SK-N-SH (cell line): ENCODE data around the gene KLHDC7B. TPM values are rescaled to one million over a fixed set of nuclear protein-coding genes. Genes with fewer than 3 reads are reported as not detected.

Source experiments
- CTCF ChIA-PET: fragments of 300-600, 350-600 bp; formaldehyde crosslinking; extraction: SDS; loops from one replicate; lab custom pipeline; 2021; lab: Yijun Ruan, JAX
- POLR2A ChIA-PET: fragments of 350-600 bp; sonication (Branson Sonifier 250); formaldehyde crosslinking; extraction: SDS; loops from one replicate; lab custom pipeline; 2020; ENCODE audit warnings: antibody characterized with exemption, inconsistent platforms; lab: Yijun Ruan, JAX
- DNase-seq: peaks from one replicate; pipeline ENCODE4 v3.0.0; 2012
- H2AFZ ChIP-seq: fragments of 200-600 bp; sonication (generic); 2 replicates; pipeline ENCODE4 v1.8.1; 2016; ENCODE audit warnings: antibody characterized with exemption, mild to moderate bottlenecking, low read depth
- H3F3A ChIP-seq: fragments of 200-600 bp; sonication (generic); replicated peaks from 2 replicates; pipeline ENCODE3; 2016; ENCODE audit warnings: antibody characterized with exemption, mild to moderate bottlenecking; ENCODE audit not compliant: insufficient read depth
- H3K27ac ChIP-seq, 2 experiments: fragments of 200-500 bp in 1 of 2; fragments of 200-600 bp in 1 of 2; sonication (Bioruptor generic) in 1 of 2; sonication (generic), shearing (Covaris generic) in 1 of 2; 2 replicates each; pipeline versions ENCODE4 v1.5.1 to v1.6.1; 2014 to 2016; ENCODE audit warnings: low read depth in 2 of 2, inconsistent platforms in 1 of 2, low read length in 1 of 2, mild to moderate bottlenecking in 1 of 2, mixed read lengths in 1 of 2
- H3K27me3 ChIP-seq: fragments of 200-600 bp; sonication (generic), shearing (Covaris generic); 2 replicates; pipeline ENCODE4 v1.6.1; 2016; ENCODE audit warnings: mixed run types; ENCODE audit not compliant: insufficient read depth
- H3K36me3 ChIP-seq, 2 experiments: fragments of 200-500 bp in 1 of 2; fragments of 200-600 bp in 1 of 2; sonication (Bioruptor generic) in 1 of 2; sonication (generic) in 1 of 2; replicated peaks in 1 of 2; 2 replicates each; pipeline versions ENCODE3 to v1.5.1; 2014 to 2016; ENCODE audit warnings: low read length in 1 of 2, mild to moderate bottlenecking in 1 of 2; ENCODE audit not compliant: insufficient read depth in 2 of 2, control insufficient read depth in 1 of 2
- H3K4me1 ChIP-seq, 2 experiments: fragments of 200-500 bp in 1 of 2; fragments of 200-600 bp in 1 of 2; sonication (Bioruptor generic) in 1 of 2; sonication (generic), shearing (Covaris generic) in 1 of 2; 2 replicates each; pipeline versions ENCODE4 v1.5.1 to v1.6.1; 2014 to 2016; ENCODE audit warnings: low read depth in 1 of 2, low read length in 1 of 2, mixed run types in 1 of 2; ENCODE audit not compliant: insufficient read depth in 2 of 2, control insufficient read depth in 1 of 2
- H3K4me2 ChIP-seq: fragments of 200-600 bp; sonication (generic), shearing (Covaris generic); 2 replicates; pipeline ENCODE4 v1.6.1; 2017; ENCODE audit warnings: mixed run types
- H3K4me3 ChIP-seq, 2 experiments: fragments of 200-500 bp in 1 of 2; fragments of 200-600 bp in 1 of 2; sonication (Bioruptor generic) in 1 of 2; sonication (generic), shearing (Covaris generic) in 1 of 2; 2 replicates each; pipeline versions ENCODE4 v1.5.1 to v1.8.1; 2014 to 2016; ENCODE audit warnings: low read depth in 2 of 2, inconsistent platforms in 1 of 2, low read length in 1 of 2, mild to moderate bottlenecking in 1 of 2, mixed read lengths in 1 of 2, moderate library complexity in 1 of 2
- H3K79me2 ChIP-seq: fragments of 200-600 bp; sonication (generic); 2 replicates; pipeline ENCODE4 v1.8.1; 2017; ENCODE audit warnings: mild to moderate bottlenecking; ENCODE audit not compliant: insufficient read depth
- H3K9ac ChIP-seq: fragments of 200-600 bp; sonication (generic); 2 replicates; pipeline ENCODE4 v1.6.1; 2017; ENCODE audit warnings: mixed run types
- H3K9me2 ChIP-seq: fragments of 200-600 bp; sonication (generic); 2 replicates; pipeline ENCODE4 v1.6.1; 2017; ENCODE audit warnings: mixed run types
- H3K9me3 ChIP-seq: fragments of 200-600 bp; sonication (generic); 2 replicates; pipeline ENCODE4 v1.6.1; 2017; ENCODE audit warnings: mixed run types, mild to moderate bottlenecking, moderate library complexity
- H4K20me1 ChIP-seq: fragments of 200-600 bp; sonication (generic); 2 replicates; pipeline ENCODE4 v1.6.1; 2017; ENCODE audit warnings: mild to moderate bottlenecking, mixed run types; ENCODE audit not compliant: insufficient read depth
- CHD2 ChIP-seq: fragments of 150-350 bp; IDR thresholded peaks from 2 replicates; pipeline ENCODE4 v1.6.1; 2018; ENCODE audit warnings: low read length; ENCODE audit not compliant: partially characterized antibody
- EZH2phosphoT487 ChIP-seq: fragments of 200-600 bp; sonication (generic); IDR thresholded peaks from 2 replicates; pipeline ENCODE4 v1.6.1; 2017; ENCODE audit warnings: low read depth, mixed run types, mild to moderate bottlenecking, antibody characterized with exemption, moderate library complexity, borderline replicate concordance
- FOSL2 ChIP-seq: IDR thresholded peaks from 2 replicates; pipeline ENCODE4 v1.4.0; 2012; ENCODE audit warnings: low read depth, mild to moderate bottlenecking, moderate library complexity, borderline replicate concordance
- FOXJ3 ChIP-seq: sonication (generic); formaldehyde crosslinking; IDR thresholded peaks from 2 replicates; pipeline ENCODE4 v1.5.1; 2020; ENCODE audit warnings: mild to moderate bottlenecking, missing genetic modification reagents
- GABPA ChIP-seq: IDR thresholded peaks from 2 replicates; pipeline ENCODE4 v1.4.0; 2012; ENCODE audit warnings: low read depth, mild to moderate bottlenecking
- JUND ChIP-seq: IDR thresholded peaks from 2 replicates; pipeline ENCODE4 v1.4.0; 2012
- MXI1 ChIP-seq: IDR thresholded peaks from 2 replicates; pipeline ENCODE4 v1.6.1; 2012; ENCODE audit warnings: mild to moderate bottlenecking, low read depth, low read length, improper control_type of control experiment
- NFIC ChIP-seq: IDR thresholded peaks from 2 replicates; pipeline ENCODE4 v1.4.0; 2012; ENCODE audit warnings: borderline replicate concordance
- PBX3 ChIP-seq: IDR thresholded peaks from 2 replicates; pipeline ENCODE4; 2012
- RCOR1 ChIP-seq: fragments of 150-350 bp; IDR thresholded peaks from 2 replicates; pipeline ENCODE4 v1.6.1; 2017; ENCODE audit warnings: antibody characterized with exemption, low read length
- RFX5 ChIP-seq: IDR thresholded peaks from 2 replicates; pipeline ENCODE4 v1.6.1; 2012; ENCODE audit warnings: mild to moderate bottlenecking, improper control_type of control experiment, low read length
- SMC3 ChIP-seq: IDR thresholded peaks from 2 replicates; pipeline ENCODE4 v1.6.1; 2012; ENCODE audit warnings: low read depth, low read length, improper control_type of control experiment
- TAF1 ChIP-seq: IDR thresholded peaks from 2 replicates; pipeline ENCODE4 v1.6.1; 2012; ENCODE audit warnings: low read depth, mild to moderate bottlenecking, low read length, moderate library complexity, borderline replicate concordance
- TCF12 ChIP-seq: IDR thresholded peaks from 2 replicates; pipeline ENCODE4 v1.4.0; 2012
- TEAD4 ChIP-seq: IDR thresholded peaks from 2 replicates; pipeline ENCODE4 v1.4.0; 2012; ENCODE audit warnings: mild to moderate bottlenecking, borderline replicate concordance; ENCODE audit not compliant: insufficient read depth
- USF1 ChIP-seq: IDR thresholded peaks from 2 replicates; pipeline ENCODE4 v1.4.0; 2012; ENCODE audit warnings: low read depth, borderline replicate concordance
- WGBS: methylation state at CpG from one replicate; pipeline ENCODE4 v1.1.6; 2017; ENCODE audit warnings: low lambda C conversion rate; 5-methylcytosine and 5-hydroxymethylcytosine counted together
- polyA plus RNA-seq, 3 experiments: library from polyadenylated mRNA; depleted of rRNA; stranded (reverse); fragments of >200 nt; gene quantifications; 2 replicates each; pipeline ENCODE4 v1.2.3, GENCODE V29; 2012
- TF ChIP-seq, protein P1 (sequence below): fragments of 200-600 bp; sonication (generic); IDR thresholded peaks from 2 replicates; pipeline ENCODE4 v1.6.1; 2017; ENCODE audit warnings: antibody characterized with exemption, mild to moderate bottlenecking, moderate library complexity
- TF ChIP-seq, protein P2 (sequence below): fragments of 150-350 bp; IDR thresholded peaks from 2 replicates; pipeline ENCODE4 v1.6.1; 2016; ENCODE audit warnings: mild to moderate bottlenecking, low read depth, low read length
- TF ChIP-seq, protein P3 (sequence below): IDR thresholded peaks from 2 replicates; pipeline ENCODE4 v1.4.0; 2012; ENCODE audit warnings: low read depth
- TF ChIP-seq, protein P4 (sequence below): fragments of 150-350 bp; IDR thresholded peaks from 2 replicates; pipeline ENCODE4 v1.6.1; 2017; ENCODE audit warnings: antibody characterized with exemption, low read length, low read depth, borderline replicate concordance

The KLHDC7B gene
- polyA plus RNA-seq, 1 of the 3 experiments (the other 2 are of a cell fraction) = 0.07 TPM

GRCh38 chr22:50529897-50530579 is 15.7 kb upstream of the KLHDC7B start, which contains the start of gene TYMP:
TYMP (minus strand) TSS chr22:50530012; CDS start chr22:50529709, 303 bp downstream.
- POLR2A ChIA-PET = no interaction called here
- H3K4me2 ChIP-seq = peak within 1 kb of the TSS; percentile 92; the same call in 1 of the 2 replicates
- no peaks in the 10 kb centered on the region for H3K79me2 ChIP-seq
- no peaks in the 10 kb centered on the region for H4K20me1 ChIP-seq
- H3F3A ChIP-seq = peaks cover 19% of the 10 kb centered on the region
- H2AFZ ChIP-seq = no peak within 1 kb of the TSS
- no peaks in the 10 kb centered on the region for H3K9me3 ChIP-seq
- H3K36me3 ChIP-seq = no peaks in the 10 kb centered on the region
- TF ChIP-seq NFIC = no peak
- TF ChIP-seq, protein P1, sequence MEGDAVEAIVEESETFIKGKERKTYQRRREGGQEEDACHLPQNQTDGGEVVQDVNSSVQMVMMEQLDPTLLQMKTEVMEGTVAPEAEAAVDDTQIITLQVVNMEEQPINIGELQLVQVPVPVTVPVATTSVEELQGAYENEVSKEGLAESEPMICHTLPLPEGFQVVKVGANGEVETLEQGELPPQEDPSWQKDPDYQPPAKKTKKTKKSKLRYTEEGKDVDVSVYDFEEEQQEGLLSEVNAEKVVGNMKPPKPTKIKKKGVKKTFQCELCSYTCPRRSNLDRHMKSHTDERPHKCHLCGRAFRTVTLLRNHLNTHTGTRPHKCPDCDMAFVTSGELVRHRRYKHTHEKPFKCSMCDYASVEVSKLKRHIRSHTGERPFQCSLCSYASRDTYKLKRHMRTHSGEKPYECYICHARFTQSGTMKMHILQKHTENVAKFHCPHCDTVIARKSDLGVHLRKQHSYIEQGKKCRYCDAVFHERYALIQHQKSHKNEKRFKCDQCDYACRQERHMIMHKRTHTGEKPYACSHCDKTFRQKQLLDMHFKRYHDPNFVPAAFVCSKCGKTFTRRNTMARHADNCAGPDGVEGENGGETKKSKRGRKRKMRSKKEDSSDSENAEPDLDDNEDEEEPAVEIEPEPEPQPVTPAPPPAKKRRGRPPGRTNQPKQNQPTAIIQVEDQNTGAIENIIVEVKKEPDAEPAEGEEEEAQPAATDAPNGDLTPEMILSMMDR = no peak
- TF ChIP-seq, protein P2, sequence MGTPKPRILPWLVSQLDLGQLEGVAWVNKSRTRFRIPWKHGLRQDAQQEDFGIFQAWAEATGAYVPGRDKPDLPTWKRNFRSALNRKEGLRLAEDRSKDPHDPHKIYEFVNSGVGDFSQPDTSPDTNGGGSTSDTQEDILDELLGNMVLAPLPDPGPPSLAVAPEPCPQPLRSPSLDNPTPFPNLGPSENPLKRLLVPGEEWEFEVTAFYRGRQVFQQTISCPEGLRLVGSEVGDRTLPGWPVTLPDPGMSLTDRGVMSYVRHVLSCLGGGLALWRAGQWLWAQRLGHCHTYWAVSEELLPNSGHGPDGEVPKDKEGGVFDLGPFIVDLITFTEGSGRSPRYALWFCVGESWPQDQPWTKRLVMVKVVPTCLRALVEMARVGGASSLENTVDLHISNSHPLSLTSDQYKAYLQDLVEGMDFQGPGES = no peak
- TF ChIP-seq FOSL2 = no peak
- no peak for TF ChIP-seq FOXJ3
- TF ChIP-seq USF1 = no peak
- TF ChIP-seq, protein P3, sequence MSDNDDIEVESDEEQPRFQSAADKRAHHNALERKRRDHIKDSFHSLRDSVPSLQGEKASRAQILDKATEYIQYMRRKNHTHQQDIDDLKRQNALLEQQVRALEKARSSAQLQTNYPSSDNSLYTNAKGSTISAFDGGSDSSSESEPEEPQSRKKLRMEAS = no peak
- TF ChIP-seq MXI1 = no peak
- TF ChIP-seq TCF12 = no peak
- no peak for TF ChIP-seq CHD2
- TF ChIP-seq, all 33 proteins: peak for 0
- DNase-seq = no peak
- Histone ChIP-seq H3K27me3 (no peaks in the 10 kb centered on the region), H3K27ac (no peak within 1 kb of the TSS; a peak in 1 of 4 replicates), H3K4me1 (peaks cover 0 to 21% of the 10 kb centered on the region in 2 experiments; a peak in 1 of 4 replicates), H3K4me3 (no peak within 1 kb of the TSS; a peak in 2 of 4 replicates), H3K9me2 (no peaks in the 10 kb centered on the region), H3K9ac (no peak within 1 kb of the TSS)
- 75% methylated on average over 31 of the region's 92 CpGs for WGBS
- CTCF ChIA-PET = interaction anchor here (2.4 kb wide), 1 partner anchor 33 kb away, joined by 13 read pairs; the partner anchor contains the start of gene SYCE3

DNA sequence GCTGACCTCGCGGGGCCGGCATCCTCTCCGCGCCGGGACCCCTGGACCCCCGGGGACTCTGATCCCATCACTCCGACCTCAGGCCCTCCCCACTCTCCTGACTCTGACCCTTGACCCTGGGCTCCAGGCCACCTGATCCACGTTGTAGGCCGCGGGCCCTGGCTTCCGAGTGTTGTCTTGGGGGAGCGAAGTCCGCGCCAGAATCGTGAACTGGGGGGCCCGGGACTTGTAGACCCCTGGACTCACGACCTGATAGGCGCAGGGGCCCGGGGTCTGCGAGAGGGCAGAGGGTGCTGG is 15.2 kb upstream of the KLHDC7B start:
- no peaks in the 10 kb centered on the region for H3K79me2 ChIP-seq
- WGBS = 68% methylated on average over 15 of the region's 21 CpGs
- no peaks in the 10 kb centered on the region for H4K20me1 ChIP-seq
- POLR2A ChIA-PET = no interaction called here
- peaks cover 19% of the 10 kb centered on the region for H3F3A ChIP-seq
- H3K27me3 ChIP-seq = no peaks in the 10 kb centered on the region
- no peak overlapping the region for H3K27ac ChIP-seq
- no peak for DNase-seq
- no peaks in the 10 kb centered on the region for H3K36me3 ChIP-seq
- CTCF ChIA-PET = no interaction called here
- no peaks in the 10 kb centered on the region for H3K9me2 ChIP-seq
- H3K4me1 ChIP-seq = peaks cover 0 to 21% of the 10 kb centered on the region in 2 experiments; a peak in 1 of 4 replicates
- H3K4me2 ChIP-seq = peak overlapping the region; percentile 92; the same call in 1 of the 2 replicates
- H2AFZ ChIP-seq = no peak overlapping the region
- no peaks in the 10 kb centered on the region for H3K9me3 ChIP-seq
- H3K9ac ChIP-seq = no peak overlapping the region
- H3K4me3 ChIP-seq = no peak overlapping the region
- TF ChIP-seq GABPA (no peak), PBX3 (no peak), RFX5 (no peak), SMC3 (no peak), EZH2phosphoT487 (no peak), RCOR1 (no peak), TAF1 (no peak), CHD2 (no peak), JUND (no peak), MXI1 (no peak), TEAD4 (no peak)
- TF ChIP-seq, protein P4, sequence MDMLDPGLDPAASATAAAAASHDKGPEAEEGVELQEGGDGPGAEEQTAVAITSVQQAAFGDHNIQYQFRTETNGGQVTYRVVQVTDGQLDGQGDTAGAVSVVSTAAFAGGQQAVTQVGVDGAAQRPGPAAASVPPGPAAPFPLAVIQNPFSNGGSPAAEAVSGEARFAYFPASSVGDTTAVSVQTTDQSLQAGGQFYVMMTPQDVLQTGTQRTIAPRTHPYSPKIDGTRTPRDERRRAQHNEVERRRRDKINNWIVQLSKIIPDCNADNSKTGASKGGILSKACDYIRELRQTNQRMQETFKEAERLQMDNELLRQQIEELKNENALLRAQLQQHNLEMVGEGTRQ = no peak
- TF ChIP-seq, protein P2 = no peak
